GM21786 (cell line): ENCODE results near the gene RFX2.

Experiments used
- ATAC-seq: cut with Tn5 transposase; IDR thresholded peaks from one replicate; pipeline ENCODE4 v1.9.1; 2021; ENCODE audit not compliant: unreplicated experiment

Gene RFX2

DNA sequence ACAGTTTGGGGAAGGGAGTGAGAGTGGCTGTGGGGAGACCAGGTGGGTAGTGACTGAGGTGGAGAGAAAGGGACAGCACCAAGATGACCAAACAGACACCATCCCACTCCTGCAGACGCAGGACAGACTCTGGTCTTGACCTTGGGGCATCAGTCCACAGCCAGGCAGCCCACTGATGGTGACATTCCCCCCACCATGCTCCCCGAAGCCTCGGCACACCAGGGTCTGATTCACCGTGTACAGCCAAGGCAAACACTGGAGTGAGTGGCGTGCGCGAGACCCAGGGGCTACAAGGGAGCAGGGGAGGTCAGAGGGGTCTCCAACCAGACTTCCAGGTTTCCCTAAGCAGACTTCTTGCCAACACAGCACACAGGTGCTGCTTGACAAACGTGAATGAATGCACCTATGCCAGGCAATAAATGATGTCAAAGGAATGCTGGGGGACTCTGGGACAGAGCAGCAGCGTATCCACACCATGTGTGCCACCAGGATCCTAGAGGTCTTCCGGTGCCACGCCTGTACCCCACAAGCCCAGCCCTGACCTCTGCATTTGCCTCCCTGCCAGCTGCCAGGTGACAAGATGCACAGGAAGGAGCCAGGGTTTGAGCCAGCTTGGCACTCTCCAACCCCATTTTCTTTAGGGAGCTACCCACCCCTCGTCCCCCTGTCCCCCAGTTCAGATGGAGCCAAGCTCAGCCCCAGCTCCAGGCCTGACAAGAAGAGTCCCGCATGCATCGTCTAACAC, 150.9 kb downstream of the RFX2 start:
- no peak for ATAC-seq

DNA sequence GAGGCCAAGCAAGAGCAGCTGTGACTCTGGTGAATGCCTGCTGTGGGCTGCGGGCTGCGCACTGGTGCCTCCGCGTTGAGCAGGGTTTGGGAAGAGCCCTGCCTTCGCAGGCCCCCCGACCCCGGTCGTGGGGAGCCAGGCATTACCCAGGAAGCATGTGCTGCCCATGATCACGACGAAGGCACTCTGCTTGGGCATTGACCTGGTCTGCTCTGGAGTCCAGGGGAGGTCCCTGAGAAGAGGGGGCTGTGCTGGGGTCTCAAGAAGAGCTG, 151.5 kb downstream of the RFX2 start:
- no peak for ATAC-seq

DNA sequence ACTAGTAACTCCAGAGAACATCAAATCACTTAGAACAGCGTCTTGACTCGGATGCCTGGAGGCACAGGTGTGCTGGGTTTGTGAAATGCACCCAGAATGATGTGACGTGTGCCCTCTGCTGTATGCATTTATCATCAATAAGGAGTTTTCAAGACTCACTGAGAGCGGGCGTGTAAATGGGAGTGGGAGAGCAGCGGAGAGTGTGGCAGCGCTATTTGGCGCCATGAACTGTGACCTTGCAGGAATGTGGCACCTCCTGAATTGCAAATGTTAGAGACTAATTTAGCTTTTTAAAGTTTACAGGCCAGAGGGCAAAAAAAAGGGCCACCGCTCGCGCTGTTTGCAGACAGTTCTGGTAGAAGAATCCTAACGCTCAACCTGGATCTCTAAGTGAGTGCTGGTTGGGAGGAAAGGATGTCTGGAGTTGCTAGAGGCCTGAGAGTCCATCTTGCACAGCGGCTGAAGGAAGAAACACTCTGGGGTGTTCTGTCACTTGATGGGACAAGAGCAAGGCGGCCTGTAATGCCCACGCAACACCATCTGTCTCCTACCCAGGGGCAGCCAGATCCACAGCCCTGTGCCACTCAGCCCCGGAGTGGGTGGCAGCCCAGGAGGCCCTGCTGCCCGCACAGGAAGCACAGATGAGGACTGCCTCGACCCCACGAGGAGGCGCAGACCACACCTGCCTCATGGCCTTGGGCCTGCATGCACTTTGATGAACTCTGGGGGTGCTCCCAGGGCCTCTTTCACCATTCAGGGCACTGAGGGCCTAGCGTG, 152.0 kb downstream of the RFX2 start:
- ATAC-seq: no peak

DNA sequence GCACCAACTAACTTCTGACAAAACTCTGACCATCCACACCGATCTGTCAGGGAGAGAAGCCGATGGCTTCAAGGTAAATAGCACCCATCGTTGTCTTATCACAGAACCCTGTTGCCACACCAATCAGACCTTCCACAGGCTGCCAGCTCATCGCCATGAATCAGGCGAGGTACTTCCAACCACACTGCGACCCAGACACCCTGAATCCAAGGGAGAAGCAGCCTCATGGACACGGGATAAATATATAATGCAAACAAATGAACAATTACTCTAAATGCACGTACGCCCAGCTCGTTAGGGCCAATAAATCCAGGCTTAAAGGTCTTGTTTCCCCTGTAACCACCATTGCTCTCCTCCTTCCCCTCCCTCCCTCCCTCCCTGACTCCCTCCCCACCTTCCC, 153.1 kb downstream of the RFX2 start:
- no peak for ATAC-seq

DNA sequence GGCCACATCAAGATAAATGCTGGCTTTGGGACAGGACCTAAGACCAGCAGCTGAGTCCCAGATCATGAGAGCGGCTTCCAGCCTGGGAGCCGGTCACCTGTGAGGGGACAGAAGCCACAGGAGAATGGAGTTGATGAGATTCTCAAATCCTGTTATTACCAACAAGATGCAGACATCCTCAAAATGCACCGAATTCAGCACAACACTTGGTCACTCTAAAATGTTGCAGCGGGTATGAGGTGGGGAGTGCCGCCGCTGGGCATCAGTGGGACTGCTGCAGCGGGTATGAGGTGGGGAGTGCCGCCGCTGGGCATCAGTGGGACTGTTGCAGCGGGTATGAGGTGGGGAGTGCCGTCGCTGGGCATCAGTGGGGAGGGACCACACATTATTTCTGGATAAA, 153.6 kb downstream of the RFX2 start:
- ATAC-seq: no peak

DNA sequence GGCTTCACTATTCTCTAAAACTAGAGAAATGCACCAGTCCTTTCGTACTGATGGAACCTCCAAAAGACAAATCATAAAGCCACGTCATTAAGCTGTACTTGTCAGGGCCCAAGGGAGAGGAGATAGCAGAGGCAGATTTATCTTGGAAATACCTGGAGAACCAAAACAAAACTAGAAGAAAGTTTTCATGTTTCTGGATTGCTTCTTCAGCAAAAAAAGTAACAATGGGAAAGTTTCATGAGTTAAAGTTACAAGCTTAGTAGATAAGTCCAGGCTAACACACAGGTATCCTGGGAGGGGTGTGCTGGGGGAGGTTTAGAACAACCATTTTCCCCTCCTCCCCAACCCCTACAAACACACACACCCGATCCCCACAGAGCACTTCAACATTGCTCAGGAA, 154.0 kb downstream of the RFX2 start:
- ATAC-seq: no peak

DNA sequence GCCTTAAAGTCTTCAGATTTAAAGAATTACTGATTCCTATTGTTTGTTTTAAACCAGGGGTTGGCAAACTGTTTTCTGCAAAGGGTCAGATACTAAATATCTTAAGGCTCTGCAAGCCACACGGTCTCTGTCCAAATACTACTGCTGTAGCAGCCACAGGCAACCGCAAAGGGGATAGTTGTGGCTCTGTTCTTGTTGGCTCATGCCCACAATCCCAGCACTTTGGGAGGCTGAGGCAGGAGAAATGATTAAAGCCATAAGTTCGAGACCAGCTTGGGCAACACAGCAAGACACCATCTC, 154.7 kb downstream of the RFX2 start:
- no peak for ATAC-seq

DNA sequence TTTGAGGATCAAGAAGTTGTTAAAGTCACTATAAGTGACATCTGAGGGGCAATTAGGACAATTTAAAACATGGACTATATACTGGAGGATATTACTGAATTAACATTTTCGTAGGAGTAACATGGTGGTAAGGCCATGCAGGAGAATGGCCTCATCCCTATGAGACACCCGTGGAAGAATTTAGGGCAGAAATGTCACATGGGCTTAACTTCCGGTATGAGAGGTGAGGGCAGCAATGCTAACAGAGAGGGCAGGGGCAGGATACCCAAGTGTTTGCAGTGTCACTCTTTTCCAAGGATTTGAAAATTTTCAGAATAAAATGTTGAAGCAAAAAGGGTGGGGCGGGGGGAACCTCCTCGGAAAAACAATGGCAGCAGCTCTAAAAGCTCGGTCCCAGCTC, 156.0 kb downstream of the RFX2 start:
- no peak for ATAC-seq

DNA sequence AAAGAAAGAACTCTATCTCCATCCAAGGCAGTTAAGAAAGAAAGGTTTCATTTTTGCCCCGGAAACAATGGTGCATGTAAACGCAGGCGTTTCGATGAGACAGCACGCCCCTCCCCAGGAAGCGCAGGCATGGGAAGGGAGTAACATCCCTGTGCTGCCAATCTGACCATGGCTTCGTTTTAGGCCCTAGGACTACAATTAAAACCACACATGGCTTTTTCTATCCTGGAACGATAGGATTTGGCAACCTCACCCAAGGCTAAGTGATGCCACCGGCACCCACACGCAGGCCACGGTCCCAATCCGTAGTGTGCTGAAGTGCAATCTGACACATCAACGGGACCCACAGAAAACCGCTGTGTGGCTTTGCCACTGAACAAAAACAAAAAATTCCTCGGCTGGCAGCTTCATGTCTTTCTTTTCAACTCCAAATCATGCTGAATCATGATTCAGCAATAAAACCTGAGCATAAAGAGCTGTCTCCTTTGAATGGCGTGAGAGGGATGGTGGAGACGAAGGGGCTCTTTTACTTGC, 156.6 kb downstream of the RFX2 start:
- no peak for ATAC-seq

DNA sequence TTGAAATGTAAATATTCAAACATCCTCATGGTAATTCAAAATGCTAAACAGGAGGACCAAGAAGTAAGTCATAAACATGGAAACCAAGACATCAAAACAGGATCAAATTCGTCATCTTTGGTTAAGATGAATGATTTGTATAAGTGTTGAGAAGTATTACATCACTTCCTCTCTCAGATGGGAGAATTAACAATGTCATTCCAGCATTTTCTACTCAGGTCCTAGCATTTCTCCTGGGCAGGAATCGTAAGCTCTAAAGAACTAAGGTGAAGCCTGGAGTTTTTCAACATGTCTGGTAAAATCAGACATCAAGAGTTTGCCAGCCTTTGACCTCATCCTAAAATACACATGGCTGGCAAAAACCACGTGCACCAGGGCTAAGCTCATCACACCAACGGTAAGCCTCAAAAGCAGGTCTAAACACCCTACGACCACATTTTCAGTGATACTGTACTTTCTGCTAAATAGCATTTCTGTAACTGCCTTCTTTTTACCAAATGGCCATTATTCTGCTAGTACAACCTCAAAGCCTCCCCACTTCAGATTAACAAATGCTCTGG, 157.2 kb downstream of the RFX2 start:
- ATAC-seq: no peak

DNA sequence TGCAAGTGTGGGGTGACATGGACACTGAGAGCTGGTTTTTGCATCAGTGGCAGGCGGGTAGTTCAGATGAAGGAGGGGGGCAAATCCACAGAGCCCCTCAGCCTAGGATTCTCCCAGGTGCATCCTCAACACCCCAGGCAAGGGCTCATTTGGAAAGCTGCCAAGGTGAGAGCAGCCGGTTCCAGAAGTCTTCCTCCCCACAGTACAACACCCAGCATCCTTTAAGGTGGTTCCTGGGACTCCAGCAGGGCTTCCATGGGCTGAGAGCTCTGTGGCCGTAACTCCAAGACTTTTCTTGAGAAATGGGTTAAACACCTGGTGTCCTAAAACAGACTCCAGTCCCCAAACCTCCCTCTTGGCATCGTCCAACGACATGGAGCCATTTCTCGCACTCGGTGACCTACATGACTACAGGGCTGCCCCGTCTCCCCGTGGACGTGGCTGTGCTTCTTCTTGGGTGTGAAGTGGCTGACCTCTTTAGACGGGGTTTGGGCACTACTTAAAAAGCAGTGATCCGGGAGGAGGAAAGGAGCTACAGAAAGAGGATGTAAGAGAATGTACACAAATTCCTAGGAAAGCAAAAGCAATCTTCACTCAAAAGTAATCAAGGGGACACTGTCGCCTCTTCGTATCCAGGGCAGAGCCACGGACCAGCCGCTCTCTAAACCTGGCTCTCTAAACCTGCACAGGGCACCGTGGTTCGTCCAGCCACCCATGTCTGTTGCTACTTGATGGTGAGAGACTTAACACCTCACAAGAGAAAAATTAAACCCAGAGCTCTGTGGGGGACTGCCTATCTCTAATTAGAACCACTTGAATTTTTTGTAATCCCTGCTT, 157.9 kb downstream of the RFX2 start:
- ATAC-seq: no peak

DNA sequence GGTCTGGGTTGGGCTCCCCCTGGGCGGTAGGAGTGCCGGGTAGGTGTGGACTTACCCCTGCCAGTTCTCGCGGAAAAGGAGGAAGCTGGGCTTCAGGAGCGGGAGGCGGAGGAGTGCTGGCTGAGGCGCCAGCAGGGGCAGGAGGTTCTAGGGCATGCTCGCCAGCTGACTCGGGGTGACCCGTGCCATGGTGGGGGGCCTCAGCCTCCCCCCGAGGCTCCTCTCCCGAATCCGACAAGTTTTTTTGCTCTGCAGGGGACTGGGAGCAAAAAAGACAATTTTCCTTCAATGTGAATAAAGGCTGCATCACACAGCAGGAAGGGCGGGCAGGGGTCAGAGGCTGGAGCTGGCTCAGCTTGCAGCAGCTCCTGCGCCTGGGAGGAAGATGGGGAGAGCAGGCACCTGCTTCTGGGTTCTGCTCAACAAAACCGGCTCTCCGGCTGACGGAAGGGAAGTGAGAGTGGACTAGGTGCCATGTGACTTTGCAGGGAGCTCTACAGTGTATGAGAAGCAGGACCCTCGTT, 158.9 kb downstream of the RFX2 start:
- ATAC-seq: no peak

DNA sequence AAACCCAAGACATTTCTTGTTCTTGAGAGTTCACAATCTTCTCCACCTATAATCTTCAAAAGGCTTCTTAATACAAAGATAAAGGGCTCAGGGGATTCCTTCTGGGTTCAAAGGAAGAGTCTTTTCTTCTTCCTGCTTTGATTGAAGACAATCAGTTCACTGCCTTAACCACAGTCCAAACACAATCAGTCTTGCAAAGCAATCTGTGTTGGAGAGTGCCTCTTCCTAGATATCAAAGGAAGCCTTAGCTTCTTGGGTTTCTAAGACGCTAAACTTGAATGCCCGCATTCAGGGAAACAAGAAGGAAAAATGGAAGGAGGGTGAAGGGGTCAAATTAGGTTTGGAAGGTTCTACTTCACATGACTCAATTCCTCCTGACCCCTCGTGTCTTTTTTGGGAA, 159.6 kb downstream of the RFX2 start:
- no peak for ATAC-seq

DNA sequence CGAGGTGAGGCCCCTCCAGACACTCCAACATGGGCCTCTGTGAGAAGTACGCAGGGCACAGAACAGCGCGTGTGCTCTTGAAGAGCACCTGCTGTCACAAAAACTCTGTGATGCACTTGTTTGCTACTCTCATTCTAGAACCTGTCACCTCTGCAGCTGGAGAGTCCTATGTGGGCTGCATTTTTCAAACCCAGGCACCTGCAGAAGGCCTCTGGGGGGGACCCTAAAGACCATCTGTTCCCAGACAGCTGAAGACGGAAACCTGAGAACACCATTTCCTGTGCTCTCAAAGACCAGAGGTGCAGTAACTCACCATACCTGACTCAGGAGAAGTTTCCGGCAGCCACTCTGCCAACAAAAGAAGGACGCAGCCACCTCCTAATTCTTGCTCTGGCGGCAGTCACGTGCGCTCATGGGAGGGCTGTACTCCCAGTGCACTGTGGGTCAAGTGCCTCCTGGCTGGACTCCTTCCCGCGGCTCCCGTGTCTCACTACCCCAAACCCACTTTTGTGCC, 160.5 kb downstream of the RFX2 start:
- no peak for ATAC-seq

DNA sequence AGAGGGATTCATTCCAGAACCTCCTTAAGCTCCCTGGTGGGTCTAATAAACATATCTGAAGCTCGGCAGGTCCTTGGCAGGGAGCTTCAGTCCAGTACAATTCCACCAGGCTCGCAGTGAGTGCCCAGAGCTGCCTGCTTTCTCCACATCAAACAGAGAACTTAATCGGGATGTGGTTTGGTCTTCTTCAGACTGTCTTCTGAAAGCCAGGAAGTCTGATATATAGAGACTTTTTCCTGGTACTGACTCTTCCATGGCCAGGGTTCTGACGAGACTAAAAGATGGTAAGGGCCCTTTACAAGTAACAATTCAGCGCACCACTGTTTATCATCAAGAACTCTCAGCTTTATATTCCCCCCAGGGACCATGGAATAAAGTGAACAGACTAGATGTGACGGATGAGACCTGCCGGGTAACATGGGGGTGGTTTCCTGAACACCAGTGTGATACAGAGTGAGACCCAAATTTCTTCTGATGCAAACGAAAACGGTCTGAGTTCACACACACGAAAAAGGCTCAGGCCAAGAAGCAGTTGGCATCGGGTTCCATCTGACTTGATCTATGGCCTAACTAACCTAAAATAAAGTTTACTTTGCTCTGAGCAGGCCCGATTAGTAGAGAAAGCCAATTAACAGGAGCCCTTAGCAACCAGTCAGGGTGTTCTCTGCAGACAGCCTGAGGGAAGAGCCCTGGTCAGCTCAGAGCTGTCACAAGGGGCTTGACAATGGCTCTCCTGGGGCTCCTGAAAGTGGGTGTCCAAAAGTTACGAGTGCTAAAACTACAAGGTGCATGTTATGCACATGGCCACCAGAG, 161.3 kb downstream of the RFX2 start:
- ATAC-seq: no peak

DNA sequence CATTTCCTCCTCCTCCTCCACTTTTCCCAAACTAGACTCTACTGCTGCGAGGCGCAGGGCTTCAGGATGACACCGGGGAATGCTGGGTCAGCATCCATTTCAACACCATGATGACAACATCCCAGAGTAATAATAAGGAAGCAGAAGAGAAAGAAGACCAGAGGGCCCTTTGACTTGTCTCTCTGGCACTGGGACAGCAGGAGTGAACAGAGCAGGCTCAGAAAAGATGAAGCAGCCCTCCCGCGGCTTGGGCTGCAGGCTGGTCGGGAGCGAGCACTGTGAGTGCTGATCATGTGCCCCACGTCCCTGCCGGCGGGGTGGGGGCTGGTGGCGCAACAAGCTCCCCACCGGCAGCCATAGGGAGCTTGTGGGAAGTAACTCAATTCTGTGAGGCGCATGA, 162.9 kb downstream of the RFX2 start:
- ATAC-seq: no peak

DNA sequence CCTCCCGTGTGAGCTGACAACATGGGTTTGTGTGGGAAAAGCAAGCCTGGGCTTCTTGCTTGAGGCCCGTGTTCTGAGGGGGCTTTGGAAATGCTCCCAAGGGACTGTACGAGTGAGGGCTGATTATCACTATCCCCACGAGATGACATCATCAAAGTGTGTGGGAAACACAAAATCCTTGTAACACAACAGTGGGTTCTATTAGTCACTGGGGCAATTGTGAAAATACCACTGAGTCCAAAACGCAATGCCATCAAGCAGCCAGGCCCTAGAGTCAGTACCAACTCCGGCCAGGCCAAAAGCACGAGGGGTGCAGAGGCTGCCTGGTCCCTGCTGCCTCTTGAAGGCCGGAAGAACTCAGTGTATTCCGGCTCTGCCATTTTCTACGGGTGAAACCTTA, 166.7 kb downstream of the RFX2 start:
- no peak for ATAC-seq
